Stimulated activated CD8-positive, alpha-beta memory T cell treated with anti-CD3 and anti-CD28 coated beads, Interleukin-7, amount 100 ng/mL, for 24 hours (primary cell): ENCODE data around the gene SLC6A8.
"Not testable (repeated sequence)": the region's sequence is repeated elsewhere in the genome, so short reads cannot be mapped to it uniquely, and the experiment has no call there.

Source experiments
- DNase-seq: peaks from one replicate; pipeline ENCODE4 v3.0.0-alpha.2; 2020; ENCODE audit warnings: low read depth

SLC6A8 gene

DNA sequence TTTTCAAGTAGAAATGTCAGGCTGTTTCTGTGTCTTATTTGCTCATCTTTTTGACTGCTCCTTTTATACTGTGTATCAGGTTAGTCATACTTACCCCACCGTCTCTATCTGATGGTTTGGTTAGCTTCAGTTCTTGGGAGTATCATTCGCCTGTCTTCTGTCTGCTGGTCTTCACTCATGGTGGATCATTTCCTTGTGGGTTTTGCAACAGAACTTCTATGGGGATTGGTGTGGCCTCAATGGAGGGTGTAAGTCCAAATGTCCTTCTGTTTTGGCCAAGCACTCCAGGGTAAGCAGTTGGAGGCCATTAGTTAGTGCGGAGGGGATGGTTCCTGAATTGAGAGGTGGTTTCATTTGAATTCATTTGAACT is 44.1 kb downstream of the SLC6A8 start:
- DNase-seq = no peak

DNA sequence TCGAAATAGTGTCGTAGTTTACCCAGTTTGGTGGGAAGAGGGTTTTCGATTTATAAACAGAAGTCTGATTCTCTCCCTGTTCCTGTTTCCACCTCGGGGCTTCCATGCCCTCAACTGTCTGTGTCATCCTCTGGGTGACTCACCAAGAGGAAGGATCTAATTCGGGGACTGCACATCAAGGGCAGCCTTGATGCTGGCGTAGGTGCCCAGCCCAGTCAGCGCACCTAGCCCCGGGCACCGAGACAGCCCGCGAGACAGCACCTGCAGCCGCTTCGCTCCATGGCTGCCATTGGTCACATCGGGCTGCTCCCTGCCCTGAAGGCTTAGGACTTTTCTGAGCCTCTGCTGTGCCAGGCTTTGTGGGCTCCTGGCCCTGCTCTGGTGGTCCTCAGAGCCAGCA is 44.7 kb downstream of the SLC6A8 start:
- no peak for DNase-seq

DNA sequence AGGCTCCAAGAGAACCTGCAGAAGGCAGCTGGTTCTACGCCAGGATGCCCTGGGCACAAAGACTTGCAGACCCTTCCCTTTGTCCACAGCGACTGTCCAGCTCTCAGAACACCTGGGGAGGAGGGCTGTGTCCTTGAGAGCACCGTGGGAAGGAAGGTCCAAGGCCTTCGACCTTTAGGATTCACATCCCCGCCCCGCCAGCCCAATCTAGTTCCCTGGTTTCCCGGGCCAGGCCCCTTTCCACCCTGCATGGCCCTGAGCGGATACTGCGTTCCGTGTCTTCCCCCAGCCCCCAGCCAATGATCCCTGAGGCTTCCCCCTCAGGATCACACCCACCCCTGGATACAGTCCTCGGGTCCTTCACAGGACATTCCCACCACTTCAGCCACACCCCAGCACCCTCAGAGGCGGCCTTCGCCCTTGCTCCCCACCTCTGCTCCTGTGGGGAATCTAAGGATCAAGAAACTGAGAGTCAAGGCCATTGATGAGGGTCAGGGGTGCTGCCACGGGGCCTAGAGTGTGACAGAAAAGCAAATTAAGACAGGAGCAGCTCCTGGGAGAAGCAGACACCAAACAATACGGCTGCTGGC is 46.0 kb downstream of the SLC6A8 start:
- no peak for DNase-seq

DNA sequence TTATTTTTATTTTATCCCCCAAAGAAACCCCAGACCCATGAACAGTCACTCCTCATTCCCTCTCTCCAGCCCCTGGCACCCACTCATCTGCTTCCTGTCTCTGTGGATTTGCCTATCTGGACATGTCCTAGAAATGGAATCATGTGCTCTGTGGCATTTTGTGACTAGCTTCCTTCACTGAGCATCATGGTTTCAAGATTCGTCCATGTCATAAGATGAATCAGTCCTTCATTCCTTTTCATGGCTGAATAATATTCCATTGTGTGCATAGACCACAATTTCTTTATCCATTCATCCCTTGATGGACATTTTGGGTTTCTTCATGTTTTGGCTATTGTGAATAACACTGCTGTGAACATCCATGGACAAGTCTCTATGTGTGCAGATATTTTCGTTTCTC is 47.1 kb downstream of the SLC6A8 start:
- no peak for DNase-seq

DNA sequence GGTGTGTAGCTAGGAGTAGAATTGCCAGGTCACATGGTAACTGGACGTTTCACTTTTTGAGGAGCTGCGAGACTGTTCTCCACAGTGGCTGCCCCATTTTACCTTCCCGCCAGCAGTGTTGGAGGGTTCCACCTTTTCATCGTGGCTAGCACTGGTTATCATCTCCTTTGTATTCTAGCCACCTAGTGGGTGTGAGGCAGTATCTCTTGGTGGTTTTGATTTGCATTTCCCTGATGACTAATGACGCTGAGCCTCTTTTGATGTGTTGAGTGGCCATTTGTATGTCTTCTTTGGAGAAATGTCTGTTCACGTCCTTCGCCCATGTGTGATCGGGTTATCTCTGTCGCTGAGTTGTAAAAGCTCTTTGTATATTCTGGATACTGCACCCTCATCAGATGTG is 47.5 kb downstream of the SLC6A8 start:
- DNase-seq = no peak

DNA sequence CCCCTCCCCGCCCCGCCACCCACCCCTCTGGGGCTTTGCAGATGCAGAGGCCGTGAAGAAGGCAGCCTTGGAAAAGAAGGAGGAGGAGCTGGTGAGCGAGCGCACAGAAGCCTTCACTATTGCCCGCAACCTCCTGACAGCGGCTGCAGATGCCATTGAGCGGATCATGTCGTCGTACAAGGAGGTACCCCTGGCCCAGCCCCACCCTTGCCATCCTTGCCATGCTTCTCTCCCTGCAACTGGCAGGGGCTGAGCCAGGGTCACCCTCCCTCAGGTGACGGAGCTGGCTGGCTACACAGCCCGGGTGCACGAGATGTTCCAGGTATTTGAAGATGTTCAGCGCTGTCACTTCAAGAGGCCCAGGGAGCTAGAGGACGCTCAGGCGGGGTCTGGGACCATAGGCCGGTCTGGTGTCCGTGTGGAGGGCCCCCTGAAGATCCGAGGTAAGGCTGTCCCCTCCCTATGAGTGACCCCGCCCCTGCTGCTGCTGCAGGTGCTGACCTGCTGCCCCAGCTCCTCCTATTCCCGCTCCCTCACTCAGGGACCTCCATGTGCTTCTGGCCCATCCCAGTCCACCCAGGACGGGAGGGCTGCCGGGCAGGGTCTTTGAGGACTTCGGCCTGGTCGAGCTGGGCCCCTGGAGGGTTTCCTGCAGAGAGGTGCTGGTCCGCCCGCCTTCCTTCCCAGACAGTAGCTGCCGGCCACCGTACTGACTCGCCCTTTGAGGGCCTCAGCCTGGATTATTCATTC is 48.5 kb downstream of the SLC6A8 start:
- no peak for DNase-seq

DNA sequence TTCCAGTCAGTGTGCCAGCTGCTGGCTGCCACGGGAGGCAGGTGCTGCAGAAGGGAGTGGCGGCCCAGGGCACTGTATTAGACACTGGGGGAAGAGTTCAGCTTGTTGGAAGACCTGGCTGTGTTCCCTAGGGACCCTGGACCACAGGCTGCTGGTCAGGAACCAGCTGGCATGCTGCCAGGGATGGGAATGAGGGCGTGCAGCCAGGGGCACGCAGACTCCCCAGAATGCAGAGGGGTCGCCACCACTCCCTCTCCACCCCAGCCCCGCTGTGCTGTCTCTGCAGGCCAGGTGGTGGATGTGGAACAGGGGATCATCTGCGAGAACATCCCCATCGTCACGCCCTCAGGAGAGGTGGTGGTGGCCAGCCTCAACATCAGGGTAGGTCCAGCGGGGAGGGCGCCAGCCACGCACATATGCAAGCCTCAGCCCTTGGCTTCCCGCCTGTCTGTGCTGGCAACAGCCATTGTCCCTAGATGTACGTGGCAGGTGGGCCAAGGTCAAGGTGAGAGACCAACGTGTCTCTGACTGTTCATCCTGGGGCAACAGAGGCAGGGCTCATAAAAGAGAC is 49.2 kb downstream of the SLC6A8 start:
- no peak for DNase-seq

DNA sequence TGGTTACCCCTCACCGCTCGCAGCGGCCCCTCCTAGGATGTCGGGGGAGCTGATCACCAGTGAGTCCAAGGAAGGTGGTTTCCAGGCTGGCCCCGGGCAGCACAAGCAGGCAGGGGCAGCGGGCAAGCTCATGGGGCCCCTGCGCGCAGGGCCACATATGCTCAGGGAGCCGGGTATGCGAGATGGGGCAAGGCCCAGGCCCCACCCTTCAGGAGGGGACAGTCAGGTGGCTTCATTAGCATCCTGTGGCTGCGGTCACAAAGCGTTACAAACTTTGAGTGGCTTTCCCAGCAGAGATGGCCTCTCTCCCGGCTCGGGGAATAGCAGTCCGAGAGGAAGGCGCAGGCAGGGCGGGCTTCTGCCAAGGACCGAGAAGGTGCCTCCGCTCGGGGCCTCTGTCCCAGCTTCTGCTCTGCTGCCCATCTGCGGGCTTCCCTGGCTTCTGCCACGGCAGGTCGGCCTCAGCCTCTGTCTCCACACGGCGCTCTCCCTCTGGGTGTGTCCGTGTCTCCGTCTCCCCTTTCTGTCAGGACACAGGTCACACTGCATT is 50.4 kb downstream of the SLC6A8 start:
- DNase-seq = no peak

DNA sequence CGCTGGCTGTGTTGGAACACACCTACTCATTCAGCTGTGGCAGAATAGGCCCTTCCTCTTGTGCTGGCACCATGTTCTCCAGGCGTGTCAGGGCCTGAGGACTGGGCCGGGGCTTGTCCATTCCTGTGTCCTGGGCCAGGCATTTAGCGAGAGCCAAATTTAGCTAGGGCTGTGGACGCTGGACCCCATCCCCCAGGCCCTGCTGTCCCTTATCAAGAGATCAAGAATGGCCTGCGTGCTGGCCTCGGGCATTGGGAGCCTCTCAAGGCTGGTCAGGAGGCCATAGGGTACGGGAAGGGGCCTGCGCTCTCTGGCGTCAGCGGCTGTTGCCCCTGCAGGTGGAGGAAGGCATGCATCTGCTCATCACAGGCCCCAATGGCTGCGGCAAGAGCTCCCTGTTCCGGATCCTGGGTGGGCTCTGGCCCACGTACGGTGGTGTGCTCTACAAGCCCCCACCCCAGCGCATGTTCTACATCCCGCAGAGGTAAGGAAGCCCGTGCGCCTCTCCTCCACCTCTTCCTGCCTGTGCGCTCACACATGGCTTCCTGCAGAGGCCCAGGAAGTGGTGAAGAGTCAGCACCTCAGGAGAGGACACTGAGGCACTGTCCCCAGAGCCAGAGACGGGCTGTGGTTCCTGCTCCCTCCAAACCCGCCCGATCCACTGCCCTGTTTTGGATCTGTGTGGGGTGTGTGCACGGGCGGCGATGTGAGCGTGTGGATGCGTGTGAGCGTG is 52.2 kb downstream of the SLC6A8 start:
- DNase-seq = no peak

DNA sequence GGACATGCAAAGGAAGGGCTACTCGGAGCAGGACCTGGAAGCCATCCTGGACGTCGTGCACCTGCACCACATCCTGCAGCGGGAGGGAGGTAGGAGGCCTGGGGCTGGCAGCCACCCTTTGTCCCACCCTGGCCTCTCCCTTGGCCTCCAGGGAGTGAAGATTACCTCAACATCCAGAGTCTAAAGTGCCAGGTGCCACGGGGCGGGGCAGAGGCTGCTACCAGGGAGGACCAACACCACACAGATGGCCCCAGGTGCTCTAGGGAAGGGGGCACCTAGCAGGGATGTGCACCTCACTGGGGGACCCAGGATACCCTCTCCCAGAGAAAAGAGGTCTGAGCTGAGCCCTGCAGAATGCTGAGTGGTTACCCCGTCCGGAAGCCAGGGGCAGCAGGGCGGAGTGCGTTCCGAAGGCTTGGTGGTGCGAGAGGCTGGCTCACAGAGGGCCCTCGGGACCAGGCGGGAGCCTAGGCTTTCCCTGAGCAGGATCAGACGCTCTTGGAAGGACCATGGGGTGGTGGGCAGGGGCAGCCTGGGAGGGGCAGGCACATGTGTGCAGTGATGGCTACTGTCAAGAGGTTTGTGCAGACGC is 53.0 kb downstream of the SLC6A8 start:
- DNase-seq = no peak

DNA sequence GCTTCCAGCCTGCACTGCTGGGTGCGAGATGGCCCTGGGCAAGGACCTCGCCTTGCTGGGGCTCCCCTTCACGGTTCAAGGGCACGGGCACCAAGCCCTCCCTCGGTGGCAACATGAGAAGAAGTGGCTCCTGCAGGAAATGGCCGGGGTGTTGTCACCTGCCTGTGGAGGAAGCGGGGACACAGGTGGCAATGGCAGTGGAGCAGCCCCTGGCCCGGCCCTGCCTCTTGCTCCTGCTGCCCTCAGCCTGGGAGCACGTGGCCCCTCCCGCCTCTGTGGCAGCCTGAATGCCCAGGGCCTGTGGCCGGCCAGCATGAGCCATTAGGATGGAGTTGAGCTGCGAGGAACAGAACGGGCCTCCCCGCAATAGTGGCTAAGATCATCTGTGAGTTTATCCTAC is 53.7 kb downstream of the SLC6A8 start:
- no peak for DNase-seq

DNA sequence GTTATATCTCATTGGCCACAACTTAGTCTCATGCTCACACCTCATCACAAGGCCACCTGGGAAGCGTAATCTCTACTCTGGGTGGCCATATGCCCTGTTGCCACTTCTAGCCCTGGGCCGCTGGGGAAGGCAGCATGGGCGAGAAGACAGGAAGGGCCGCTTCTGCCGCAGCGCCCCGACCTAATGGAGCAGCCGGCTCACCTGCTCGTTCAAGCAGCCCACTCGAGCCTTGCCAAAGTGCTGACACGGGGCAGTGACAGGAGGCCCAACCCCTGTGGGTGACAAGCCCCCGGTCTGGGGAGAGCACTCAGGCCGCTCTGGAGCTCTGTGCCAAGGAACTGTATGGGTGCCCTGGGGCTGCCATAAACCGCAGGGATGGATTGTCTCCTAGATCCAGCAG is 54.4 kb downstream of the SLC6A8 start:
- DNase-seq = not testable (repeated sequence)

DNA sequence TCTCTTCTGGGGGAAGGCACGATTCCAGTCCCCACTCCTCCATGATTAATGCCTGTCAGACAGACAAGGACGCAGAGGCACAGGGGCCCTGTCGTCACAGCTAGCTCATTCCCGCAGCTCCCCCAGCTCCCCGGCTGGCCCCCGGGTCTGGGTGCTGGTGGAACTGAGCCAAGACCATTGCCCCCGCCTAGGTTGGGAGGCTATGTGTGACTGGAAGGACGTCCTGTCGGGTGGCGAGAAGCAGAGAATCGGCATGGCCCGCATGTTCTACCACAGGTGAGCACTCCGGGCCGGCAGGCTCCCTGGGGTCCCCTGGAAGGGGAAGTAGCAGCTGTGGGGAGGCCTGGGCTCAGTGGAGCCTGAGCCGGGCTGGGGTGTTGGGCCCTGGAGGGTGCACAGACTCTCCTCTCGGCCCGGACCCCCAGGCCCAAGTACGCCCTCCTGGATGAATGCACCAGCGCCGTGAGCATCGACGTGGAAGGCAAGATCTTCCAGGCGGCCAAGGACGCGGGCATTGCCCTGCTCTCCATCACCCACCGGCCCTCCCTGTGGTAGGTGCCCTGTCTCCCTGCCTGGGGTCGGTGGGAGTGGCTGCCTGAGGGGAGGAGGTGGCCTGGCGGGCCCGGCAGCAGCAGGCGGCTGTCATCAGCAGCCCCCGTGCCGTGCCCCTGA is 55.2 kb downstream of the SLC6A8 start:
- DNase-seq = not testable (repeated sequence)

DNA sequence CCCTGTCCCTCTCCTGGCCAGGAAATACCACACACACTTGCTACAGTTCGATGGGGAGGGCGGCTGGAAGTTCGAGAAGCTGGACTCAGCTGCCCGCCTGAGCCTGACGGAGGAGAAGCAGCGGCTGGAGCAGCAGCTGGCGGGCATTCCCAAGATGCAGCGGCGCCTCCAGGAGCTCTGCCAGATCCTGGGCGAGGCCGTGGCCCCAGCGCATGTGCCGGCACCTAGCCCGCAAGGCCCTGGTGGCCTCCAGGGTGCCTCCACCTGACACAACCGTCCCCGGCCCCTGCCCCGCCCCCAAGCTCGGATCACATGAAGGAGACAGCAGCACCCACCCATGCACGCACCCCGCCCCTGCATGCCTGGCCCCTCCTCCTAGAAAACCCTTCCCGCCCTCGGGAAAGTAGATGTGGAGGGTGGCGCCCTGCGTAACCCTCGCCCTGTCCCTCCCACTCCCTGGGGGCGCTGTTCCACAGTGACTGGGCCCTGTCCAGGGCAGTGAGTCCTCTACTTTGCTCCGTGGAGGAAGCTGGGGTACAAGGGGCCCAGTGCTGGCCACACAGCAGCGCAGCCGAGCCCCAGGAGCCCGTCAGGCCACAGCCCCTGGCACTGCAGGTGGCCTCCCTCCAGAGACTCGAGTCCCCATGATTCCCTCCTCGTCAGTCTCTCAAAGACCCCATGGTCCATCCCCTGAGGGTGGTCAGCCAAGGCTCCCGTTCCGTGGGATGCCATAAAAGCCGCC is 55.9 kb downstream of the SLC6A8 start:
- not testable (repeated sequence) for DNase-seq

DNA sequence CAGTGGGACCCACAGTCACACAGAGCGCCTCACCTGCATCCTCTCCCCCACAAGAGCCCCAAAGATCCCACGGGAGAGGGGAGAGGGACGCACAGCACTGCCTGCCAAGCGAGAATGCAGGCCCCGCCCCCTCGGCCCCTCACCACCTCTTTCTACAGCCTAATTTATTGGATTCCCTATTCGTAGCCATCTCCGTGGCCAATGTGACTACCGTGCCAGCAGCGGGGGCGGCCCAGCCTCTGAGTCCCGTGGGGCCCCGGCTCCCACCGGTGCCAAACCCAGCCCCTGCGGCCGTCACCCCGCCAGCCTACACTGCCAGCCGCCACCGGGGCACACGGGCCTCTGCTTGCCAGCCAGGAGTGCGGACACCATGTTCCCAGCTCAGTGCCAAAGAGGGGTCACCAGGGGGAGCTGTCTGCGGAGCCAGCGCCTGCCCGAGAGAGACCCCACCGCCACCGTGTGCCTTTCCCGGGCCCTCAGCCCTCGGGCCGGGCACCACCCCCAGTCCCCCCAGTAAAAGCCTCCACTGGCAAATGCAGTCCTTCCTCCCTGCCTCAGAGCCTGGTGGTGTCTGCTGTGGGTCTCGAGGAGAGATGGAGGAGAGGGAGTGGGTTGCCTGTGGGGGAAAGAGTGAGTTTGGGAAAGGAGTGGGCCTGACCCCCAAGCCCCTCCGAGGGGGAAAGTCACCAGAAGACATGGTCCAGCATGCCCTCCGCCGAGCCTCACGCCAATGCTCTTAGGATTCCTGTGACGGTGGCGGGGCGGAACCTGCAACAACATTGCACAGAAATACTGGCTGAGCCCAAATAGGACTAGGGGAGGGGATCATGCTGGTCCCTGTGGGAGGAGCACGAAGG is 56.7 kb downstream of the SLC6A8 start:
- no peak for DNase-seq

DNA sequence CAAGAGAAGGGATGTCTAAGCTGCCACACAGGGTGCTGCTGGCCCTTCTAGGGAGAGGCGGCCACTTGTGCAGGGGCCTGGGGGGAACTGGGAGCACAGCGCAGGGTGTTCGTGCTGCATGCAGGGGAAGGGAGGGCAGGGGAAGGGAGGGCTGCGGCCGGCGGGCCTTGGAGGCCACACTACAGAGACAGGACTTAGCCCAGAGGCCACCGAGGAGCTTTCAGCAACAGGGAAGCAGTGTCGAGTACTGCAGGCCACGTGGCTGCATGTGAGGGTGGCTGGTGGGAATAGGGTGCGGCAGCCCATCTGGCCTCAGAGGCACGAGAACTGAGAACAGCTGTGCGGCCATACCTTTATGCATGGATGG is 57.3 kb downstream of the SLC6A8 start:
- DNase-seq = not testable (repeated sequence)
